ENCODE data around the gene PDSS1.
A peak's percentile ranks its signal among the peaks of the same experiment; 100 is the strongest.
"Not testable (repeated sequence)": the region's sequence is repeated elsewhere in the genome, so short reads cannot be mapped to it uniquely, and the experiment has no call there.

PDSS1 gene, protein sequence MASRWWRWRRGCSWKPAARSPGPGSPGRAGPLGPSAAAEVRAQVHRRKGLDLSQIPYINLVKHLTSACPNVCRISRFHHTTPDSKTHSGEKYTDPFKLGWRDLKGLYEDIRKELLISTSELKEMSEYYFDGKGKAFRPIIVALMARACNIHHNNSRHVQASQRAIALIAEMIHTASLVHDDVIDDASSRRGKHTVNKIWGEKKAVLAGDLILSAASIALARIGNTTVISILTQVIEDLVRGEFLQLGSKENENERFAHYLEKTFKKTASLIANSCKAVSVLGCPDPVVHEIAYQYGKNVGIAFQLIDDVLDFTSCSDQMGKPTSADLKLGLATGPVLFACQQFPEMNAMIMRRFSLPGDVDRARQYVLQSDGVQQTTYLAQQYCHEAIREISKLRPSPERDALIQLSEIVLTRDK

GRCh38 chr10:26697163-26697921, at the start of gene PDSS1:
PDSS1 (plus strand) TSS chr10:26697701; CDS start chr10:26697712, 11 bp downstream.
- peak; percentile 8 for DNase-seq (ENCODE audit: low read depth)
- TF ChIP-seq CTCF (IDR thresholded peaks at IDR 0.05; ENCODE audit: control insufficient read depth, extremely low read depth, insufficient read depth) = no peak
- peak within 1 kb of the TSS; percentile 88 for H3K4me3 ChIP-seq (ENCODE audit: low read depth, low read length)

GRCh38 chr10:26648245-26648636, 49.3 kb upstream of the PDSS1 start:
- H3K4me3 ChIP-seq (ENCODE audit: low read depth, low read length); DNase-seq (ENCODE audit: low read depth): not testable (repeated sequence)

DNA sequence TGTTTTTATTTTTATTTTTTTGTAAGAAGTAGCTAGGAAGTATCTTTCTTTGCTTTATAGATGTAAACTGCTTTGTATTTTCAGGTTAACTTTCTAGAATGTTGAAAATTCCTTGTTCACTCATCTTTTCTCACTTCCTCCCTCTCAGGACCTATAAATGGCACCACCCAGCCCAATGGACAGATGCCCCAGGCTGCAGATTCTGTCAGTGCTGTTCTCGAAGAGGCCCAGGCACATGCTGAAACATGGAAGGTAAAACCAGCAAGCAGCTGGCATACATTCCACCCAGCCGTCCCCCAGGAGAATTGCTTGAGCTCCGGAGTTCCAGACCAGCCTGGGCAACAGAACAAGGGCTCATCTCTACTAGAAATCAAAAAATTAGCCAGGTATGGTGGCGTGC, 47.1 kb upstream of the PDSS1 start:
- DNase-seq (ENCODE audit: low read depth) = no peak
- H3K4me3 ChIP-seq (ENCODE audit: low read depth, low read length) = no peak overlapping the region
- TF ChIP-seq CTCF (IDR thresholded peaks at IDR 0.05; ENCODE audit: control insufficient read depth, extremely low read depth, insufficient read depth) = no peak

DNA sequence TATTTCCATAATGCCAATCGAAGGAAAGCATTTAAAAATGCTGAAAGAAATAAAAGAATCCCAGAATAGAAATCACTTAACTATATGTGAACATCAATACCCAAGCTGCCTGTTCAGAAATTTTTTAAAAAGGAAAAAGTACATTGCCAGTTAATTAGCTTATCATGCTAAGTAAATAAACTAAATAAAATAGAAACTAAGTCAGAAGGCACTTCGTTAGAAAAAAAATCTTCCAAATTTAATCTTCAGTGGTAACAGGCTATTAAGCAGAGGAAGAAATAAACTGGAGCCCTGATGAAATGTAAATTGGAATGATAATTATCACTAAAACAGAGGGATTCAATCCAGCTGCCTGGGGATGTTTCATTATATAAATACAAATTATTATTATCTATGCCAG, 46.0 kb upstream of the PDSS1 start:
- DNase-seq (ENCODE audit: low read depth); H3K4me3 ChIP-seq (ENCODE audit: low read depth, low read length): not testable (repeated sequence)

- no peak for DNase-seq (ENCODE audit: low read depth)
- TF ChIP-seq CTCF (IDR thresholded peaks at IDR 0.05; ENCODE audit: control insufficient read depth, extremely low read depth, insufficient read depth) = no peak
Observed at GRCh38 chr10:26653004-26653403, 44.5 kb upstream of the PDSS1 start.

DNA sequence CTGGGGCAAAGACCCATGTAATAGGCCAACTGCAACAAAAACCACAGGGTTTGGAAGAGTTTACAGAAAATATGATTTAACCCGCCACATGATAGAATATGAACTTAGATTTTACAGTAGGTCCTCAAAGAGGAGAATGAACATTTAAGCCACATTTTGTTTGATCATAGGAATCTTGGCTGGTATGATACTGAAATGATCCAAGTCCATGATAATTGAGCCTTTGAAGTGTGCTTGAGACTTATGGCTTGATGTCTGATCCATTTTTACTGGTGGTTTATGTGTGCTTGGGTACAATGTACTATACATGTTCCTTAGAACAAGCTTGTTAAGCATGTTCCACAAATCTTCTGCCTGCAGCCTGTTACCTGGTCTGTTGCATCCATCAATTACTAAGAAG, 41.8 kb upstream of the PDSS1 start:
- no peak overlapping the region for H3K4me3 ChIP-seq (ENCODE audit: low read depth, low read length)
- no peak for DNase-seq (ENCODE audit: low read depth)
- TF ChIP-seq CTCF (IDR thresholded peaks at IDR 0.05; ENCODE audit: control insufficient read depth, extremely low read depth, insufficient read depth) = no peak

More at GRCh38 chr10:26653004-26653403, 44.5 kb upstream of the PDSS1 start:
- H3K4me3 ChIP-seq (ENCODE audit: low read depth, low read length) = no peak overlapping the region

DNA sequence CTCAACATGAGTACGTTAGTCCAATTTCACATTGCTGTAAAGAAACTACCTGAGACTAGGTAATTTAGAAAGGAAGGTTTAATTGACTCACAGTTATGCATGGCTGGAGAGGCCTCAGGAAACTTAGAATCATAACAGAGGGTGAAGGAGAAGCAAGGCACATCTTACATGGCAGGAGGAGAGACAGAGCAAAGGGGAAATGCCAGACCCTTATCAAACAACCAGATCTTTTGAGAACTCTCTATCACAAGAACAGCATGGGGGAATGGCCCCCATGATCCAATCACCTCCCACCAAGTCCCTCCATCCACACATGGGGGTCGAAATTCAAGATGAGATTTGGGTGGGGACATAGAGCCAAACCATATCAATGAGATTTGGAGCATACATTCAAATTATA, 34.6 kb upstream of the PDSS1 start:
- DNase-seq (ENCODE audit: low read depth) = no peak
- TF ChIP-seq CTCF (IDR thresholded peaks at IDR 0.05; ENCODE audit: control insufficient read depth, extremely low read depth, insufficient read depth) = no peak
- no peak overlapping the region for H3K4me3 ChIP-seq (ENCODE audit: low read depth, low read length)
